NCI-H1694 treated with DMSO at 0.1 percent for 48 hours (cell line): ENCODE measurements around the gene CHRNB1.

ENCODE experiments used
- DNase-seq: peaks from one replicate; lab custom pipeline; 2025; lab: John Stamatoyannopoulos, UW

The CHRNB1 gene

DNA sequence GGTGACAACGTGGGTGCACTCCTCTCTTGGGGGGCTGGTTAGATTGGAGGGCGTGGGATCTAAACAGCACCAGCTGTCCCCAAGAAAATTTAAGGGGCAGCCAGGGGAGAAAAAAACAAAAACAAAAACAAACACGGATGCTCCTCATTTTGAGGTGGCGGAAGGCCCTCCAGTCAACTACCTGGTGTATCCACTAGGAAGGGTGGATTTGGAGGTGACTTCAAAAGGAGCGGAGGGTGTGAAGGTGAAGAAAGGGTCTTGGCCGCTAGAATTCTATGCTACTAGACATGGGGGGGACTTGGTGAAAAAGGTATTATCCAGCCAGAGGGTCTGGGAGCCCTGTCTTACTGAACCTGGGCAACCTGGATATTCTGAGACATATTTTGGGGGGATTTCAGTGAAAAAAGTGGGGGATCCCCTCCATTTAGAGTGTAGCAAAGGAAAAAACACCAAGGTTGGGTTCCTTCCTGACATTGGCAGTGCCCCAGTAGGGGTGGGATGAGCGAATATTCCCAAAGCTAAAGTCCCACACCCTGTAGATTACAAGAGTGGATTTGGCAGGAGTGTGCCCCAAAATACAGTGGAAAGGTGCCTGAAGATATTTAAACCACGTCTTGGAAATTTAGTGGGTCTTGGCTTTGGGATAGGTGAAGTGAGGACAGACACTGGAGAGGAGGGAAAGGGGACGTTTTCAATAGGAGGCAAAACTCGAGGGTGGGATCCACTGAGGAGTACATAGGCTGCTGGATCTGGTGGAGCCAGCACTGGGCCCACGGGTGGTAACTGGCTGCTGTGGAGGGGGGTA, 6.0 kb upstream of the CHRNB1 start:
- DNase-seq = no peak

DNA sequence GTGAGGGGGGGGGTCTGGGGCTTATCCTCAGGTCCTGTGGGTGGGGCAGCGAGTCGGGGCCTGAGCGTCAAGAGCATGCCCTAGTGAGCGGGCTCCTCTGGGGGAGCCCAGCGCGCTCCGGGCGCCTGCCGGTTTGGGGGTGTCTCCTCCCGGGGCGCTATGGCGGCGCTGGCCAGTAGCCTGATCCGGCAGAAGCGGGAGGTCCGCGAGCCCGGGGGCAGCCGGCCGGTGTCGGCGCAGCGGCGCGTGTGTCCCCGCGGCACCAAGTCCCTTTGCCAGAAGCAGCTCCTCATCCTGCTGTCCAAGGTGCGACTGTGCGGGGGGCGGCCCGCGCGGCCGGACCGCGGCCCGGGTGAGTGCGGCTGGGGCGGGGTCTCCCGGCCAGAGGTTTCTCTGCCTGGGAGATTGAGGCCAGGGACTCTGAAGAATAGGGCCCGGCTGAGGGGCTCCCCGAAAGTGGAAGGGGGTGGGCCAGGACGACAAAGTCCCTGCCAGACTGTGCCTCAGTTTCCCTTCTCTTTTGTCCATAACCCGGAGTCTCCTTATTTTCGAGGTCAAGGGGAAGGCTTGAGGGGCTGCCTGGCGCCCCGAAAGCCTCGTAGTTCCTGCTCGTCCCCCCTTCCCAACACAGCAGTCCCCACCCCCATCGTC, 5.3 kb upstream of the CHRNB1 start, which contains the start of gene FGF11:
TSS of gene FGF11 (plus strand) at position 51 of the 651 bp plus-strand sequence. CDS start at position 160, 109 bp downstream.
- DNase-seq = no peak

DNA sequence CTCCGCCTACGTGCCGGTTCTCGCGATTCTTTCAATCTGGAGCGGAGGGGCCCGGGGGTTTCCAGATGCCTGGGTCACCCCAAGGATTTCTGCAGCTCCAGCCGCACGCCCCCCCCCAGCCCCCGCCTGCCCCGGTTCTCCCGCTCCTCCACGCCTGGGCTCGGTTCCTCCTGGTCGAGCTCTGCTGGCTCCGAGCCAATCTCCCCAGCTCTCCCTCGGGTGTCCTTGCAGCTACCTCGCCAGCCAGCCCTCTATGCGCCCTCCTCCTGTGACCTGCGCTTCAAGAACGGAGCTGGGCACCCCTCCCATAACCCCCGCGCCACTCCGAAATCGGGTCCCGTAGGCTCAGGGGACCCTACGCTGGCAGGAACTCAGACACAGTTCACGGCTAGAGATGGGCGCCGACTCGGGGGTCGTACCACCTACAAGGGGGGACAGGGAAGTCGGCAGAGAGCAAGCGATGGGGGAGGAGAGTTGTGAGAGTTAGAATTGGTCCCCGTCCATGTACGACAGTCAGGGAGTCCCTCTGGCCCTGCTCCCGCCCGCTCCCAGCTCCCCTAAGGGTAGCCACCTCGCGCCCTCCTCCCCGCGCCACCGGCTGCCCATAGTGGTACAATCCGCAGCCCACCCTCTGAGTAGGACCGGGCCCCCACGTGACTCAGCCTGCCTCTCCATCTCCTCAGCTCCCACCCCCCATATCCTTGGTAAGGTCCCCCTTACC, 4.6 kb upstream of the CHRNB1 start:
- peak; percentile 36 for DNase-seq

- no peak for DNase-seq
These were observed 4.0 kb upstream of the CHRNB1 start for GRCh38 chr17:7440834-7441195.

DNA sequence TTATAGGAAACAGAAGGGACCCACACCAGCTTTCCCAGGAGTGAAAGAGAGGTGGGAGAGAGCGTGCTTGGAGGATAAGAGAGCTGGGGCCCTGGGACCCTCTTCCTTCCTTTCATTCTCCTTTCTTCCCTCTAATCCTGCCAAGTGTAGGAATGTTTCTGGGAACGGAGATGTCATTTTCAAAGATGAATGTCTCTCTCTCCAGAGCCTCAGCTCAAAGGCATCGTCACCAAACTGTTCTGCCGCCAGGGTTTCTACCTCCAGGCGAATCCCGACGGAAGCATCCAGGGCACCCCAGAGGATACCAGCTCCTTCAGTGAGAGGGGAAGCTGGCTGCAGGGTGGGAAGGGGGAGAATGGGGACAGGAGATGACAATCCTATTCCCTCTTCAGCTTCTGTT, 3.6 kb upstream of the CHRNB1 start:
- no peak for DNase-seq

- no peak for DNase-seq
These were observed 2.7 kb upstream of the CHRNB1 start for GRCh38 chr17:7442142-7442541.

DNA sequence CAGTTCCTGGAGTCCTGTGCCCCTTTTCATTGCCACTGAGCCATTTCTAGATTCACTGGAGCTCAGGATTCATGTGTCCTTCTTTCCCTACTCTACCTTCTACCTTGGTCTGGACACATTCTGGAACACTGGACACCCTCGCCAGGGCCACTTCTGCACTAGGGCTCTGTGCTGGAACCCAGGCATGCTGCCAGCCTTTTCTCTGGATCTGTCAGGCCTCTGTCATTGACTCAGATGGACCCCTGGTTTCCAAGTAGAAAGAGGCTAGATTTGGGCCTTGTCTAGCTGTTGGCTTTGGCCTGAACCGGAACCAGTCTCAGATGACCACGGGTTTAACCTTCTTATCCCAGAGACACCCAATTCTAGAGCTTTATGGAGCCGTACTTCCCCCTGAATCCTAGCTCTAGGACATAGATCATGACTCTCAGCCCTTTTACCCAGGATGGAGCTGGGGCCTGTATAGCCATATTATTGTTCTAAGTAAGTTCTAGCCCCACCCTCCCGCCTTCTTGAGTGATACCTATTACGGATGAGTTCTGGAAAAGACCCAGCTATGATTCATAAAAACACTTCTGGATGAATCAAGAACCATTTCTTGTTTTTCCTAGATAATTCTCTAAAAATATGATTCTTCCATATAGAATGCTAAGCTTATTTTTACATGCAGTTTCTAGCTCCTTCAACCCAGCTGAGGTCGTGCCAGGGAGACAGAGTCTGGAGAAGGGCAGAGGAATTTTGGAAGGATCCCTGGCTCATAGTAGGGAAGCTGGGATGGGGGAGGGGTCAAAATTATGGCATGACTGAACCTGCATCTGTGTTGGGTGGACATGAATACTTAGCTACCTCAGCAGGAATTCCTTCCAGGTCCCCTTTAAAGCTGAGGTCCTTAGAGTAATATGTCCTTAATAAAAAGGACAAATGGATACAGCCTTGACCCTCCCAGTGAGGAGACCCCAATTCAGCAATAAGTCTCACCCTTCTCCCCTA, 1.1 kb upstream of the CHRNB1 start:
- no peak for DNase-seq

GRCh38 chr17:7445619-7445968, 733 bp downstream of the CHRNB1 start:
- no peak for DNase-seq

DNA sequence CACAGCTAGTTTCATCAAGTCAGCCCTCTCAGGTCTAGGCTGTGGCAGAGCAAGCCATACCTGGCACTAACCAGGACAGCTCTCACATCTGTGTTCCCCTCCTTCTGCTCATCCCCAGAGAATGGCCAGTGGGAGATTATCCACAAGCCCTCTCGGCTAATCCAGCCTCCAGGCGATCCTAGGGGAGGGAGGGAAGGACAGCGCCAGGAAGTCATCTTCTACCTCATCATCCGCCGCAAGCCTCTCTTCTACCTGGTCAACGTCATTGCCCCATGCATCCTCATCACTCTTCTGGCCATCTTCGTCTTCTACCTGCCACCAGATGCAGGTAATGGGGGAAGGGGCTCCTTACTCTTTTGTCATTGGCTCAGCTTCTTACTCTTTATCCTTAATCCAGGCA, 3.6 kb downstream of the CHRNB1 start:
- no peak for DNase-seq

- DNase-seq = no peak
These were observed 15.2 kb downstream of the CHRNB1 start for GRCh38 chr17:7459961-7460545.

DNA sequence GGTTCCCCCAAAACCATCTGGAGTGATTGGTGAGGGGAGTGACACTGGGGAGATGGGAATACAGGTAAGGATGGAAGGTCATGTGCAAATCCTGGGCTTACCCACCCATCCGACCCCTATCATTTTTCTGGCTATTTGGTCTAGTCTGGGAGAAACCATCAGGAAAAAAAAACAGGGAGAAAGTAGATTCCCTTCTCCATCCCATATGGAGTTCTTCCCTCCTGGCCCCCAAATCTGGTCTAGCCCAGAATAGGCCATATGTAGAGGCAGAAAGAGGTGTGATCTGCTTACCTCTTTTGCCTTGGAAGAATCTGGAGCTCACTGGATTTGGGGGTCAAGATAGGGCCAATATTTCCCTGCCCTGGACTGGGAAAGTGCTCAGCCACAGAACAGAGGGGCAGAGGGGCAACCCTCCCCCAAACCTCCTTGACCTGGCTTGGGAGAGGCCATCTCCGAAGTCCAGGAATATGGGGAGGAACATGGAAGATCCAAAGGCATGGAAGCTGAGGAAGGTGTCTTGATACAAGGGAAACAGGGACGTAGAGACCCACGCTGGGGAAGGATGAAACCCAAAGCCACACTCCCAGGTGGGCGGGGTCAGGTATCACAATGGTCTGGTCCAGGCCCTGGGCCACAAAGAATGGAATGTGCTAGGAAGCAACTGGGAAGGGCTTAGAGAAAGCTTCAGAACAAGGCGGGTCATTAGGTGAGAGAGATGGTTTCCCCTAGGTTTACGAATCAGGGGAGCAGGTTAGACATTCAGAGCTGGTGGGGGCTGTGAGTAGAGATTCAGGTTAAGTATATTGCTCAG, 16.2 kb downstream of the CHRNB1 start:
- no peak for DNase-seq

DNA sequence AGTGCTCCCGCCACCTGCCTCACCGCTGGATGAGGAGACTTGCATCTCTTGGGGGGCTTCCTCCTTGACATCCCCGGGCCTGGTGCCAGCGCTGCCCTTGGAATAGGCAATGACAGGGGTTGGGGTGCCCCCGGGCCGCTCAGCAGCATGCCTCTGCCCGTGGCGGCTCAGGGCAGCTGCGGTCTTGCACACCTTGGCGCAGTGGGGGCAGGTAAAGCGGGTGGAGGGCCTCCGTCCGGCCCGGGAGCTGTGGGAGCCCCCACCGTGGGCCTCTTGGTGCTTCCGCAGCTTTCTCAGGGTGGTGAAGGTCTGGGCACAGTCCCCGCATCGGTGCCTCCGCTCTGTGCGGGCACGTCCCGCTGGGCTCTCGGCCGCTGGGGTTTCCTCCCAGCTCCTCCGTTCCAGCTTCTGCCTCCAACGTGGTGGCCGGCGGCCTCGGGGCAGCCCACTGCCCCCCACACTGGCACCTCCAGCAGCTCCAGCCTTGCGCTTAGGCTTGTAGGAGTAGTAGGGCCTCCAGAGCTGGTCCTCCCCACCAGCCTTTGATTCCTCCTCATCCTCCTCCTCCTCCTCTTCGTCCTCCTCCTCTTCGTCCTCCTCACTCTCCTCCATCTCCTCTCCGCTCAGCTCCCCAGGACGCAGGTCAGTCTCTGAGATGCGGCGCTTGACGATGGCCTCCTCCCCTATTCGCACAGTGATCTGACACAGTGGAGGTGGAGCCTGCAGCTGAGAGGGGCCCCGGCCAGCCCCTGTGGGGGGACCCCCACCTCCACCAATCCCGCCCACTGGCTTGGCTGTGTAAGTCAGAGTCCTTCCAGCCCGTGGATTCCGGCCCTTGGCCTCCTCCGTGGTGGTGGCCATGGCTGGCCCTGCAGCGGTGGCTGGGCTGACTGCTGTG, 17.9 kb downstream of the CHRNB1 start:
- no peak for DNase-seq

GRCh38 chr17:7463372-7463846, 18.5 kb downstream of the CHRNB1 start:
- DNase-seq = no peak

DNA sequence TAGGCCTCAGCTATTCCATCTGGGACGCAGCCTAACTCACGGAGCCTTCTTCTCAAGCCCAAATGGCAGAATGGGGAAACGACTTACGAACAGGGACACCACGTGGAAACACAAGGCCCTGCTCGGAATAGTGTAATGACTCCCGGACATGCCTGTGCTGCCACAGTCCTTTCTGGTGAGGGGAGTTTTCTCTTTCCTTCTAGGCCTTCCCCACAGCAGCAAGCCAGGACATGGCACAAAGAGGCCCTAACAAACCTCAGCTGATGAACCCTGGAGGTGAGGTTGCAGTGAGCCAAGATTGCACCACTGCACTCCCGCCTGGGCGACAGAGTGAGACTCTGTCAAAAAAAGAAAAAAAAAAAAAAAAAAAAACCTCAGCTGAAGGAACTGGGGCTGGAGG, 19.2 kb downstream of the CHRNB1 start:
- no peak for DNase-seq

- DNase-seq = no peak
These were observed 20.9 kb downstream of the CHRNB1 start for GRCh38 chr17:7465597-7466275.

DNA sequence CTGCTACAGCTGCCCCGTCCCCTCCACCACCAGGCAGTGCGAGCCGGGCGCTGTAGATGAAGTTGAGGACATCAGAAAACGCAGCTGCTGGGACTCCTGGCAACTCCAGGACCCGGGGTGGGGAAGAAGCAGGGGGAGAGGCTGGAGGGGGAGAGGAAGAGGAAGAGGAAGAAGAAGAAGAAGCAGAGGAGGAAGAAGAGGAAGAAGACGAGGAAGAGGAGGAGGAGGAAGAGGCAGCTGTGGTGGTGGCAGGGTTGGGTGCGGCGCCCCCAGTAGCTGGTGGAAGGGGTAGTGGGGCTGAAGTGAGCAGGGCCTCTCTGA, 21.4 kb downstream of the CHRNB1 start:
- no peak for DNase-seq

GRCh38 chr17:7466639-7467341, 21.9 kb downstream of the CHRNB1 start:
- no peak for DNase-seq

- no peak for DNase-seq
These were observed 22.6 kb downstream of the CHRNB1 start for GRCh38 chr17:7467498-7467897.
